ENCODE measurements around the gene DTD1. TPM values are rescaled to one million over a fixed set of nuclear protein-coding genes. Genes with fewer than 3 reads are reported as not detected.

DTD1 gene
- total and polyA plus RNA-seq, 2 of the 13 experiments (the other 11 are each of a cell fraction or from before 2014, with no cell fraction given), result 41.2 to 79.3 TPM

DNA sequence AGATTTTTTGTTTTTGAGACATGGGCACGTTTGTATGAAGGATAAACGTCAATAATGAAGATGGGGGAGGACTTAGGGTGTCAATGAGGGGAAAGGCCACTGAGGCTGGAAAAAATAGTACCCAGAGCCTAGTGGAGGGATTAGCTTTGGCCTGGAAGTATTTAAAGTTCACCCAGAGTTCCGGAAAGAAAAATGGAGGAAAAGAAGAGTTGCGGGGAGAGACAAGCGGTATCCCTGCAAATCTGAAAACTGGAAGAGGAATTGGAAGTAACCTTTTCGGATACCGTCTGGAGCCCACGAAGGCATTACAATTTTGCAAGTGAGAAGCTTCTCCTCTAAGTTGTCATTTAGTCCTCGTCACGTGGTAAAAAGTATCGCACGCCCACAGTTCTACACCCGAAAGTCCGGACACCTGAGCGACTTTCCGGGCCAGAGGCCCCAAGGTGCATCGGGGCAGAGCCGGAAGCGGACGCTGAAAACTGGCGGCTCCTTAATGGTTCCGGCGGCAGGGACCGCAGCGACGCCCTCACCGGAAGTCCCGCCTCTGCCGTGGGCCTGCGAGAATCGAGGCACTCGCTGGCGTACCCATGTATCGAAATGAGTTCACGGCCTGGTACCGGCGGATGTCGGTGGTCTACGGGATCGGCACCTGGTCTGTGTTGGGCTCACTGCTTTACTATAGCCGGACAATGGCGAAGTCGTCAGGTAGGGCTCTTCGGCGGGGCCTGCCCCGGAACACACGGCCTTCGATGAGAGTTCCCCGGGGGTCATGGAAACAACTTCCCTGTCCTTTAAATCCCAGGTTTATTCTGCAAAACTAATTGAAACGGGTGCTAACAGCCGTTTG, 20.7 kb upstream of the DTD1 start, which contains the start of gene SMIM26 (continued):
- TF ChIP-seq, protein P1, sequence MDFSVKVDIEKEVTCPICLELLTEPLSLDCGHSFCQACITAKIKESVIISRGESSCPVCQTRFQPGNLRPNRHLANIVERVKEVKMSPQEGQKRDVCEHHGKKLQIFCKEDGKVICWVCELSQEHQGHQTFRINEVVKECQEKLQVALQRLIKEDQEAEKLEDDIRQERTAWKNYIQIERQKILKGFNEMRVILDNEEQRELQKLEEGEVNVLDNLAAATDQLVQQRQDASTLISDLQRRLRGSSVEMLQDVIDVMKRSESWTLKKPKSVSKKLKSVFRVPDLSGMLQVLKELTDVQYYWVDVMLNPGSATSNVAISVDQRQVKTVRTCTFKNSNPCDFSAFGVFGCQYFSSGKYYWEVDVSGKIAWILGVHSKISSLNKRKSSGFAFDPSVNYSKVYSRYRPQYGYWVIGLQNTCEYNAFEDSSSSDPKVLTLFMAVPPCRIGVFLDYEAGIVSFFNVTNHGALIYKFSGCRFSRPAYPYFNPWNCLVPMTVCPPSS (IDR thresholded peaks at IDR 0.05), result no peak
- TF ChIP-seq IRX3 (CRISPR knock-in tag; IDR thresholded peaks at IDR 0.05; ENCODE audit: borderline replicate concordance, low read depth) (peak; percentile 53; the same call in 1 of the 2 replicates), POLR2A (IDR thresholded peaks at IDR 0.05; ENCODE audit: insufficient read depth in 1 of 2, low read depth in 2 of 2, low read length in 2 of 2) (peak; percentile 94 to 99), RFXANK (CRISPR knock-in tag; IDR thresholded peaks at IDR 0.05) (peak; percentile 60; the same call in 1 of the 2 replicates), ZNF878 (CRISPR knock-in tag; IDR thresholded peaks at IDR 0.05) (peak; percentile 88; the same call in 1 of the 2 replicates), ZNF350 (CRISPR knock-in tag; IDR thresholded peaks at IDR 0.05; ENCODE audit: borderline replicate concordance, low read depth) (peak; percentile 99), NFIB (CRISPR knock-in tag; IDR thresholded peaks at IDR 0.05; ENCODE audit: borderline replicate concordance) (no peak), CAMTA2 (CRISPR knock-in tag; IDR thresholded peaks at IDR 0.05; ENCODE audit: borderline replicate concordance) (peak; percentile 66), RELA (CRISPR knock-in tag; IDR thresholded peaks at IDR 0.05) (no peak), ZNF329 (CRISPR knock-in tag; IDR thresholded peaks at IDR 0.05; ENCODE audit: low read depth) (peak; percentile 74; the same call in 1 of the 2 replicates), XBP1 (CRISPR knock-in tag; IDR thresholded peaks at IDR 0.05) (peak; percentile 85; the same call in 1 of the 2 replicates), MZF1 (CRISPR knock-in tag; IDR thresholded peaks at IDR 0.05; ENCODE audit: borderline replicate concordance) (peak; percentile 60; the same call in 1 of the 2 replicates), SMAD9 (CRISPR knock-in tag; IDR thresholded peaks at IDR 0.05) (peak; percentile 37; the same call in 1 of the 2 replicates), NFIC (IDR thresholded peaks at IDR 0.05; ENCODE audit: low read length) (peak; percentile 59; the same call in 1 of the 2 replicates), ZNF30 (CRISPR knock-in tag; IDR thresholded peaks at IDR 0.05) (peak; percentile 81; the same call in 1 of the 2 replicates)
- TF ChIP-seq, protein P2, sequence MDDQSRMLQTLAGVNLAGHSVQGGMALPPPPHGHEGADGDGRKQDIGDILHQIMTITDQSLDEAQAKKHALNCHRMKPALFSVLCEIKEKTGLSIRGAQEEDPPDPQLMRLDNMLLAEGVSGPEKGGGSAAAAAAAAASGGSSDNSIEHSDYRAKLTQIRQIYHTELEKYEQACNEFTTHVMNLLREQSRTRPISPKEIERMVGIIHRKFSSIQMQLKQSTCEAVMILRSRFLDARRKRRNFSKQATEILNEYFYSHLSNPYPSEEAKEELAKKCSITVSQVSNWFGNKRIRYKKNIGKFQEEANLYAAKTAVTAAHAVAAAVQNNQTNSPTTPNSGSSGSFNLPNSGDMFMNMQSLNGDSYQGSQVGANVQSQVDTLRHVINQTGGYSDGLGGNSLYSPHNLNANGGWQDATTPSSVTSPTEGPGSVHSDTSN (CRISPR knock-in tag; IDR thresholded peaks at IDR 0.05; ENCODE audit: borderline replicate concordance), result peak; percentile 38
- TF ChIP-seq, protein P3, sequence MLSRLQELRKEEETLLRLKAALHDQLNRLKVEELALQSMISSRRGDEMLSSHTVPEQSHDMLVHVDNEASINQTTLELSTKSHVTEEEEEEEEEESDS (CRISPR knock-in tag; IDR thresholded peaks at IDR 0.05; ENCODE audit: borderline replicate concordance), result no peak; the same call in 1 of the 2 replicates
- TF ChIP-seq, protein P4, sequence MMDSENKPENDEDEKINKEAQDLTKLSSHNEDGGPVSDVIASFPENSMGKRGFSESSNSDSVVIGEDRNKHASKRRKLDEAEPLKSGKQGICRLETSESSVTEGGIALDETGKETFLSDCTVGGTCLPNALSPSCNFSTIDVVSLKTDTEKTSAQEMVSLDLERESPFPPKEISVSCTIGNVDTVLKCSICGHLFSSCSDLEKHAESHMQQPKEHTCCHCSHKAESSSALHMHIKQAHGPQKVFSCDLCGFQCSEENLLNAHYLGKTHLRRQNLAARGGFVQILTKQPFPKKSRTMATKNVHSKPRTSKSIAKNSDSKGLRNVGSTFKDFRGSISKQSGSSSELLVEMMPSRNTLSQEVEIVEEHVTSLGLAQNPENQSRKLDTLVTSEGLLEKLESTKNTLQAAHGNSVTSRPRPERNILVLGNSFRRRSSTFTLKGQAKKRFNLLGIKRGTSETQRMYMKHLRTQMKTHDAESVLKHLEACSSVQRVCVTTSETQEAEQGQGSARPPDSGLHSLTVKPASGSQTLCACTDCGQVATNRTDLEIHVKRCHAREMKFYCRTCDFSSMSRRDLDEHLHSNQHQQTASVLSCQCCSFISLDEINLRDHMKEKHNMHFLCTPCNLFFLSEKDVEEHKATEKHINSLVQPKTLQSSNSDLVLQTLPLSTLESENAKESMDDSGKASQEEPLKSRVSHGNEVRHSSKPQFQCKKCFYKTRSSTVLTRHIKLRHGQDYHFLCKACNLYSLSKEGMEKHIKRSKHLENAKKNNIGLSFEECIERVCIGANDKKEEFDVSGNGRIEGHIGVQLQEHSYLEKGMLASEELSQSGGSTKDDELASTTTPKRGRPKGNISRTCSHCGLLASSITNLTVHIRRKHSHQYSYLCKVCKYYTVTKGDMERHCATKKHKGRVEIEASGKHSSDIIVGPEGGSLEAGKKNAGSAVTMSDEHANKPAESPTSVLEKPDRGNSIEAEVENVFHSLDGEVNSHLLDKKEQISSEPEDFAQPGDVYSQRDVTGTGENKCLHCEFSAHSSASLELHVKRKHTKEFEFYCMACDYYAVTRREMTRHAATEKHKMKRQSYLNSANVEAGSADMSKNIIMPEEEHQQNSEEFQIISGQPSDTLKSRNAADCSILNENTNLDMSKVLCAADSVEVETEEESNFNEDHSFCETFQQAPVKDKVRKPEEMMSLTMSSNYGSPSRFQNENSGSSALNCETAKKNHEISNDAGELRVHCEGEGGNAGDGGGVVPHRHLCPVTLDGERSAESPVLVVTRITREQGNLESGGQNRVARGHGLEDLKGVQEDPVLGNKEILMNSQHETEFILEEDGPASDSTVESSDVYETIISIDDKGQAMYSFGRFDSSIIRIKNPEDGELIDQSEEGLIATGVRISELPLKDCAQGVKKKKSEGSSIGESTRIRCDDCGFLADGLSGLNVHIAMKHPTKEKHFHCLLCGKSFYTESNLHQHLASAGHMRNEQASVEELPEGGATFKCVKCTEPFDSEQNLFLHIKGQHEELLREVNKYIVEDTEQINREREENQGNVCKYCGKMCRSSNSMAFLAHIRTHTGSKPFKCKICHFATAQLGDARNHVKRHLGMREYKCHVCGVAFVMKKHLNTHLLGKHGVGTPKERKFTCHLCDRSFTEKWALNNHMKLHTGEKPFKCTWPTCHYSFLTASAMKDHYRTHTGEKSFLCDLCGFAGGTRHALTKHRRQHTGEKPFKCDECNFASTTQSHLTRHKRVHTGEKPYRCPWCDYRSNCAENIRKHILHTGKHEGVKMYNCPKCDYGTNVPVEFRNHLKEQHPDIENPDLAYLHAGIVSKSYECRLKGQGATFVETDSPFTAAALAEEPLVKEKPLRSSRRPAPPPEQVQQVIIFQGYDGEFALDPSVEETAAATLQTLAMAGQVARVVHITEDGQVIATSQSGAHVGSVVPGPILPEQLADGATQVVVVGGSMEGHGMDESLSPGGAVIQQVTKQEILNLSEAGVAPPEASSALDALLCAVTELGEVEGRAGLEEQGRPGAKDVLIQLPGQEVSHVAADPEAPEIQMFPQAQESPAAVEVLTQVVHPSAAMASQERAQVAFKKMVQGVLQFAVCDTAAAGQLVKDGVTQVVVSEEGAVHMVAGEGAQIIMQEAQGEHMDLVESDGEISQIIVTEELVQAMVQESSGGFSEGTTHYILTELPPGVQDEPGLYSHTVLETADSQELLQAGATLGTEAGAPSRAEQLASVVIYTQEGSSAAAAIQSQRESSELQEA (CRISPR knock-in tag; IDR thresholded peaks at IDR 0.05; ENCODE audit: not compliant biosample characterization), result peak; percentile 82
